Measurements from ENCODE around the gene RASEF. TPM values are rescaled to one million over a fixed set of nuclear protein-coding genes. Genes with fewer than 3 reads are reported as not detected.

RASEF gene
- total RNA-seq, 1 donor from 2014 or later, result 7.6 TPM

- H3K27ac ChIP-seq, result no peak overlapping the region
- H3K9me3 ChIP-seq, result no peaks in the 10 kb centered on the region
- H3K27me3 ChIP-seq, result no peaks in the 10 kb centered on the region
- H3K4me1 ChIP-seq, result no peaks in the 10 kb centered on the region
- TF ChIP-seq POLR2A (IDR thresholded peaks at IDR 0.05) (no peak), CTCF (IDR thresholded peaks at IDR 0.05) (no peak), POLR2AphosphoS5 (IDR thresholded peaks at IDR 0.05; ENCODE audit: insufficient read depth in 1 of 2, low read depth in 1 of 2) (no peak)
- no peaks in the 10 kb centered on the region for H3K36me3 ChIP-seq
- H3K4me3 ChIP-seq, result no peak overlapping the region
- no peak for DNase-seq (ENCODE audit: extremely low spot score in 2 of 2)
- intact Hi-C loops (cut with DNase I), result no loop called here
Measured at GRCh38 chr9:83015897-83016296, 47.0 kb downstream of the RASEF start.

GRCh38 chr9:83013867-83014605 is 48.9 kb downstream of the RASEF start:
- TF ChIP-seq POLR2A (IDR thresholded peaks at IDR 0.05) (no peak), CTCF (IDR thresholded peaks at IDR 0.05) (no peak), POLR2AphosphoS5 (IDR thresholded peaks at IDR 0.05; ENCODE audit: insufficient read depth in 1 of 2, low read depth in 1 of 2) (no peak)
- no peaks in the 10 kb centered on the region for H3K27me3 ChIP-seq
- DNase-seq (ENCODE audit: extremely low spot score in 2 of 2), result no peak
- H3K4me1 ChIP-seq, result no peaks in the 10 kb centered on the region
- H3K27ac ChIP-seq, result no peak overlapping the region
- intact Hi-C loops (cut with DNase I), result no loop called here
- no peak overlapping the region for H3K4me3 ChIP-seq
- H3K36me3 ChIP-seq, result no peaks in the 10 kb centered on the region
- no peaks in the 10 kb centered on the region for H3K9me3 ChIP-seq

GRCh38 chr9:83012922-83013838 is 49.8 kb downstream of the RASEF start:
- DNase-seq (ENCODE audit: extremely low spot score in 2 of 2), result no peak
- Histone ChIP-seq H3K9me3 (no peaks in the 10 kb centered on the region), H3K4me3 (no peak overlapping the region), H3K36me3 (no peaks in the 10 kb centered on the region), H3K27me3 (no peaks in the 10 kb centered on the region), H3K4me1 (no peaks in the 10 kb centered on the region), H3K27ac (no peak overlapping the region)
- no peak for TF ChIP-seq CTCF (IDR thresholded peaks at IDR 0.05)
- no peak for TF ChIP-seq POLR2AphosphoS5 (IDR thresholded peaks at IDR 0.05; ENCODE audit: insufficient read depth in 1 of 2, low read depth in 1 of 2)
- TF ChIP-seq POLR2A (IDR thresholded peaks at IDR 0.05), result no peak
- intact Hi-C loops (cut with DNase I), result no loop called here

DNA sequence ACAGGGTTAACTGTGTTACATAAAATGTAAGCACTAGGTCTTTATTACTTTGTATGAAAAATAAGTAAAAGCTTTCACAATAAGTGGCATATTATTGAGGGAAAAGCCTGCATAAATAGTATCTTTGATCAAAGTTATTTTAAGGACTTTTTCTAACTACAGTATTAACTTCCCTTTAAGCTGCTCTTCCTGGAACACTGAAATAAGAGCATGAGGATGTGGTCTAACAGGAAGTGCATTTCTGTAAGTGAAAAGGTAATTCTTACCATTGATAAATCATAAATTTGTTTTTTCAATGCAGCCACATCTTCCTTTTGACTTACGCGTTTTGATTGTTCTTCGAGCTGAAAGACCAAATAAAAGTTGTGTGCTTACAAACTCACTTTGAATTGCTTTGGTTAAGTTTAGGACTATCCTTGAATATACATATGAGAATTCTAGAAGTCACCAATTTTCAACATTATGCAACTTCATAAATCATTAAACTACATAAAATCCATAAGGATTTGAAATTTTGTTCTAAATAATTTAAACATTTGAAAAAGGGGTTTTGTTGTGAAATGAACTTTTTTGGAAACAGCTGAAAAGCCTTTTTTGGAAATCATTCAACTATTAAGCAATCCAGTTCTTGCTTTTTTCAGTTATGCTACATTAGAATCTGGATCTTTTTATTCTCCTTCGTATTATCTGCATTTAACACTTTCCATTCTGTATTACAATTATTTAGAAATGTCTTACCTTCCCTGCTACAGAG is 50.6 kb downstream of the RASEF start:
- TF ChIP-seq POLR2AphosphoS5 (IDR thresholded peaks at IDR 0.05; ENCODE audit: insufficient read depth in 1 of 2, low read depth in 1 of 2) (no peak), CTCF (IDR thresholded peaks at IDR 0.05) (no peak), POLR2A (IDR thresholded peaks at IDR 0.05) (no peak)
- no peaks in the 10 kb centered on the region for H3K36me3 ChIP-seq
- H3K4me3 ChIP-seq, result no peak overlapping the region
- no peaks in the 10 kb centered on the region for H3K4me1 ChIP-seq
- H3K27ac ChIP-seq, result peak overlapping the region; percentile 39
- no peaks in the 10 kb centered on the region for H3K9me3 ChIP-seq
- no peaks in the 10 kb centered on the region for H3K27me3 ChIP-seq
- intact Hi-C loops (cut with DNase I), result no loop called here
- no peak for DNase-seq (ENCODE audit: extremely low spot score in 2 of 2)
